Vagina (tissue), 2 donors: ENCODE data around the gene PANX3.

Experiments
- CTCF ChIP-seq, 3 experiments: fragments of 450-650 bp in 2 of 3; fragments of 200-600 bp in 1 of 3; sonication (generic) in 1 of 3; IDR thresholded peaks; one replicate each; pipeline ENCODE4 v1.5.1; 2017 to 2019; ENCODE audit warnings: antibody characterized with exemption in 3 of 3, mild to moderate bottlenecking in 2 of 3, moderate library complexity in 2 of 3
- POLR2A ChIP-seq, 2 donors: fragments of 450-650 bp; IDR thresholded peaks; one replicate each; pipeline ENCODE4 v1.6.1; 2017; ENCODE audit warnings: antibody characterized with exemption in 2 of 2, mild to moderate bottlenecking in 2 of 2, moderate library complexity in 2 of 2
- POLR2AphosphoS5 ChIP-seq, 2 donors: sonication (generic); formaldehyde crosslinking; IDR thresholded peaks; one replicate each; pipeline ENCODE4 v1.9.0; 2017; ENCODE audit warnings: antibody characterized with exemption in 2 of 2, mild to moderate bottlenecking in 2 of 2, low read depth in 1 of 2; ENCODE audit not compliant: insufficient read depth in 1 of 2

- TF ChIP-seq POLR2AphosphoS5 (IDR thresholded peaks at IDR 0.05; ENCODE audit: insufficient read depth in 1 of 2, low read depth in 1 of 2) = no peak
- no peak for TF ChIP-seq POLR2A (IDR thresholded peaks at IDR 0.05)
- no peak for TF ChIP-seq CTCF (IDR thresholded peaks at IDR 0.05)
These were observed 22.1 kb downstream of the PANX3 start for GRCh38 chr11:124633355-124633754.
